ENCODE results near the gene CPN2. TPM values are rescaled to one million over a fixed set of nuclear protein-coding genes. Genes with fewer than 3 reads are reported as not detected.

The CPN2 gene, protein sequence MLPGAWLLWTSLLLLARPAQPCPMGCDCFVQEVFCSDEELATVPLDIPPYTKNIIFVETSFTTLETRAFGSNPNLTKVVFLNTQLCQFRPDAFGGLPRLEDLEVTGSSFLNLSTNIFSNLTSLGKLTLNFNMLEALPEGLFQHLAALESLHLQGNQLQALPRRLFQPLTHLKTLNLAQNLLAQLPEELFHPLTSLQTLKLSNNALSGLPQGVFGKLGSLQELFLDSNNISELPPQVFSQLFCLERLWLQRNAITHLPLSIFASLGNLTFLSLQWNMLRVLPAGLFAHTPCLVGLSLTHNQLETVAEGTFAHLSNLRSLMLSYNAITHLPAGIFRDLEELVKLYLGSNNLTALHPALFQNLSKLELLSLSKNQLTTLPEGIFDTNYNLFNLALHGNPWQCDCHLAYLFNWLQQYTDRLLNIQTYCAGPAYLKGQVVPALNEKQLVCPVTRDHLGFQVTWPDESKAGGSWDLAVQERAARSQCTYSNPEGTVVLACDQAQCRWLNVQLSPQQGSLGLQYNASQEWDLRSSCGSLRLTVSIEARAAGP
- total RNA-seq = not detected in 2 replicates

DNA sequence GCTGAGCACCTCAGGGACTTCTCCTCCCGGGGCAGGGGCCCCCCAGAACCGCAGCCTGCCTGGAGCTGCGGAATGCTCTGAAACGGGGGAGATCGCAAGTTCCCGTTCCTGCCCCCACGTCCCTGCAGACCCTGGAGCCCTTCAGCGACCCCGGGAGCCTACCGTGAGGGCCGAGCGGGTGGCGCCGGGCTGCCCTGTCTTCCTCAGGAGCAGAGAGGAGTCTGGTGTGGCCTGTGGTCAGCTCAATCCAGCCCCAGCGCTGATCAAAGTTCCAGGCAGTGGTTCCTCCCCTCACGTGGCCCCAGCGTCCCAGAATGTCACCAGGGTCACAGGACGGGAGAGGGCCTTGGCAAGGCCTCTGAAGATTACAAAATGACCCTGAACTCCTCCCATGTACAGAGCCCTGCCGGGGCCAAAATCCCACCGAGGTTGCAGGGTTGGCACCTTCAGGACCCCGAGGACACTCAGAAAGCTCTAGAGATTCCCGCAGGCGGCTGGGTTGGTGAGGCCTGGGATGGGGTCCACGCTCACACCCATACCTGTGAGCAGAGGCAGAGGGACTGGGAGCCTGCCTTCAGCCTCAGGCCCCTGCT, at the start of gene CPN2:
CPN2 (minus strand) TSS at position 249 of the 593 bp plus-strand sequence. CDS start 8,626 bp downstream, outside the sequence.

DNA sequence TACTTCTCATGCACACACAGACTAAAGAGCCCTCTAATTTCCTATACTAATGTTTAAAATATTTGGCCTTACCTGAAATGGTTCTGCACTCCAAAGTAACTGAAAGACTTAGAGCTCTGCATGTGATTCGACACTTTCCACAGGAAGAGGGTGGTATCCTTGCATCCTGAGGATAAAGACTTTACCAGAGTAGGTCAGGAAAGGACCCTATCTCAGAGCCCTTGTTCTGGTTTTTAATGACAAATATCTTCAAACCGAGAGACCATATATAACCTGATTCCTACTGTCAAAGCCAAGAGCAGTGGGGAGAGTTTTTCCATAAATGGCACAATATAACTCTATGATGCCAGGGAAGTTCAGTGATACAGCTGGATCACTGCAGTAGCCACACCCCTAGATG, 48.0 kb upstream of the CPN2 start, which contains the start of gene GP5:
GP5 (minus strand) TSS at position 101 of the 400 bp plus-strand sequence. CDS start 984 bp downstream, outside the sequence.

DNA sequence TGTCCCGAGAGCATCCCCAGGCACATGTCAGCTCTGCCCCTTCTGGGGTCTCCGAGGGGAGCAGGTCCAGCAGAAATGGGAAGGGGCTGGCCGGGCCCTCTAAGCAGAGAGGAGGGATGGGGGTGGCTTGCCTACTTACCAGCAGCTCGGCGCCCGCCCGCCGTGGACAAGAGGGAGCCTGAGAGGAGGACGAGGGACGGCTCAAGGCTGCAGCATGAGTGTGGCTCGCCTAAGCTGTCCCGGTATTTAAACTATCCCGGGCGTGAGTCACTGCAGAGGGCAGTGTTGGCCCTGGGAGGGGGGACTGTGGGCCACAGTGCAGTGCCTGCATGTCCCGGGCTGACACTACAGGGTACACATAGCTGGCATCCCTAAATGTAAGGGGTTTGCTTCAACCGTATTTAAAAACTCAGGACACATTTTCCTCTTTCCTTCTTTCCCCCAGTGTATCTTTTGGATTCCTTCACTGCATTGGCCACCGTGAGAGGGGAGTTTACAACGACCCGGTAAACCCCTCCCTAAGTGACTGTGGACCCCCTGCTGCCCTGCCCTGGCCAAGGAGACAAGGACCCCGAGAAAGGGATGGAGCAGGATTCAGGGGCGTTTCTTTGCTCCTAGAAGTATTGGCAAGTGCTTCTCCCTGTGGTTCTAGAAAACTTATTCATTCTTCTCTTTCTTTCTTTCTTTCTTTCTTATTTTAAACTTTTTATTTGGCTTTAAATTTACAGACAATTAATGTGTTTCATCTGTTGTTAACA, 18.6 kb upstream of the CPN2 start, which contains the start of gene LRRC15:
LRRC15 (minus strand) TSS at position 222 of the 758 bp plus-strand sequence. CDS start 8,700 bp downstream, outside the sequence.

Other genes starting within 250 kb of the CPN2 start
- gene HES1, start 215.2 kb downstream of the CPN2 start, total RNA-seq = 53.0 and 75.1 TPM in 2 replicates
- under 0.01 TPM in 1 of 2 replicates, not detected in the other for gene LRRC15, start 18.4 kb upstream of the CPN2 start, total RNA-seq
- under 0.01 TPM in 2 replicates for gene GP5, start 47.9 kb upstream of the CPN2 start, total RNA-seq
- 201 and 268 TPM in 2 replicates for gene ATP13A3, start 135.7 kb upstream of the CPN2 start, total RNA-seq